Measurements from ENCODE around the gene BUD23.

DNA sequence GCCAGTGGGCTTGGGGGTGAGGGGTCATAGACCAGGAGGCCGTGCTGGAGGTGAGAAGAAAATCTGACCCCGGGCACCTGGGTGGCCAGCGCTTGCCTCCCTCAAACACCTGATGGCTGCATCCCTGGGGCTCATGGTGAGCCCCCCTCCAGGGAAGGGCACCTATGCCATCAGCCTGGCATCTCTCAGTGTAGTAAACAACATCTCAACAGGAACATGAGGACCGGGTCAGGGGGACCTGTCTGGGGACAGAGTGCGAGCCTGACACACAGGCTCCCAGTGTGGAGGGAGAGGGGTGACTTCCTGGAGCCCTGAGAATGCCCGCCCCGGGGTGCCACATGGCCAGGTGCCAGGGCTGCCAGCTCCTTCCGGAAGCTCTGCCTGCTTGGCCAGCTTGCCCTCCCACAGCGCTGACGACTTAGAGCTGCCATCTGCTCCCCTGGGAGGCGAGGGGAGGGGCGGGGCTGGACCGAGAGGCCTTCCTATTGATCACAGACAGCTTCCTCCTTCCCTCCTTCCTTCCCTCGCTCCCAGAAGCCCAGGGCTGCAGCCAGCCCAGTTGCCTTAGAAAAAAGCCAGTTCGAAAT, 23.7 kb downstream of the BUD23 start:
- no peak for TF ChIP-seq POLR2A (IDR thresholded peaks at IDR 0.05)
- TF ChIP-seq, protein P1, sequence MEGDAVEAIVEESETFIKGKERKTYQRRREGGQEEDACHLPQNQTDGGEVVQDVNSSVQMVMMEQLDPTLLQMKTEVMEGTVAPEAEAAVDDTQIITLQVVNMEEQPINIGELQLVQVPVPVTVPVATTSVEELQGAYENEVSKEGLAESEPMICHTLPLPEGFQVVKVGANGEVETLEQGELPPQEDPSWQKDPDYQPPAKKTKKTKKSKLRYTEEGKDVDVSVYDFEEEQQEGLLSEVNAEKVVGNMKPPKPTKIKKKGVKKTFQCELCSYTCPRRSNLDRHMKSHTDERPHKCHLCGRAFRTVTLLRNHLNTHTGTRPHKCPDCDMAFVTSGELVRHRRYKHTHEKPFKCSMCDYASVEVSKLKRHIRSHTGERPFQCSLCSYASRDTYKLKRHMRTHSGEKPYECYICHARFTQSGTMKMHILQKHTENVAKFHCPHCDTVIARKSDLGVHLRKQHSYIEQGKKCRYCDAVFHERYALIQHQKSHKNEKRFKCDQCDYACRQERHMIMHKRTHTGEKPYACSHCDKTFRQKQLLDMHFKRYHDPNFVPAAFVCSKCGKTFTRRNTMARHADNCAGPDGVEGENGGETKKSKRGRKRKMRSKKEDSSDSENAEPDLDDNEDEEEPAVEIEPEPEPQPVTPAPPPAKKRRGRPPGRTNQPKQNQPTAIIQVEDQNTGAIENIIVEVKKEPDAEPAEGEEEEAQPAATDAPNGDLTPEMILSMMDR (IDR thresholded peaks at IDR 0.05 in 4 of 5, conservative IDR thresholded peaks at IDR 0.05 in 1 of 5), result no peak
